Rectal smooth muscle tissue (tissue), 1 donor: ENCODE measurements around the gene C19orf38.
"Not testable (repeated sequence)": the region's sequence is repeated elsewhere in the genome, so short reads cannot be mapped to it uniquely, and the experiment has no call there.

Experiments used
- H3K27ac ChIP-seq: one replicate; pipeline ENCODE4 v1.7.0; 2013; ENCODE audit warnings: low read depth, low read length, inconsistent platforms
- H3K27me3 ChIP-seq: one replicate; pipeline ENCODE4 v1.7.0; 2013; ENCODE audit warnings: low read length; ENCODE audit not compliant: control insufficient read depth, insufficient read depth
- H3K36me3 ChIP-seq: one replicate; pipeline ENCODE4 v1.7.0; 2013; ENCODE audit warnings: low read length; ENCODE audit not compliant: control insufficient read depth, insufficient read depth
- H3K4me1 ChIP-seq: one replicate; pipeline ENCODE4 v1.7.0; 2013; ENCODE audit warnings: low read length; ENCODE audit not compliant: control insufficient read depth, insufficient read depth
- H3K4me3 ChIP-seq: one replicate; pipeline ENCODE4 v1.7.0; 2013; ENCODE audit warnings: low read length
- H3K9ac ChIP-seq: one replicate; pipeline ENCODE4 v1.7.0; 2013; ENCODE audit warnings: low read length

C19orf38 gene

GRCh38 chr19:10829967-10830366 lies 18.2 kb upstream of the C19orf38 start:
- H3K27me3 ChIP-seq, result no peaks in the 10 kb centered on the region
- H3K27ac ChIP-seq, result no peak overlapping the region
- no peaks in the 10 kb centered on the region for H3K4me1 ChIP-seq
- H3K9ac ChIP-seq, result no peak overlapping the region
- no peak overlapping the region for H3K4me3 ChIP-seq
- H3K36me3 ChIP-seq, result peaks cover 21% of the 10 kb centered on the region

GRCh38 chr19:10830370-10830769 lies 17.8 kb upstream of the C19orf38 start:
- Histone ChIP-seq H3K4me3 (no peak overlapping the region), H3K27me3 (no peaks in the 10 kb centered on the region), H3K4me1 (no peaks in the 10 kb centered on the region), H3K36me3 (peaks cover 21% of the 10 kb centered on the region), H3K9ac (no peak overlapping the region), H3K27ac (no peak overlapping the region)

- Histone ChIP-seq H3K27ac (no peak overlapping the region), H3K9ac (no peak overlapping the region), H3K36me3 (peaks cover 16% of the 10 kb centered on the region), H3K27me3 (no peaks in the 10 kb centered on the region), H3K4me3 (no peak overlapping the region), H3K4me1 (no peaks in the 10 kb centered on the region)
These were observed 17.1 kb upstream of the C19orf38 start for GRCh38 chr19:10830931-10831779.

- H3K27me3 ChIP-seq, result no peaks in the 10 kb centered on the region
- peaks cover 14% of the 10 kb centered on the region for H3K36me3 ChIP-seq
- no peak overlapping the region for H3K27ac ChIP-seq
- H3K4me1 ChIP-seq, result no peaks in the 10 kb centered on the region
- H3K4me3 ChIP-seq, result no peak overlapping the region
- H3K9ac ChIP-seq, result no peak overlapping the region
These were observed 16.0 kb upstream of the C19orf38 start for GRCh38 chr19:10831987-10832938.

- Histone ChIP-seq H3K4me3 (no peak overlapping the region), H3K36me3 (peaks cover 14% of the 10 kb centered on the region), H3K27me3 (no peaks in the 10 kb centered on the region), H3K27ac (no peak overlapping the region), H3K9ac (no peak overlapping the region), H3K4me1 (no peaks in the 10 kb centered on the region)
These were observed 15.3 kb upstream of the C19orf38 start for GRCh38 chr19:10832939-10833296.

GRCh38 chr19:10835089-10835753 lies 13.0 kb upstream of the C19orf38 start:
- no peaks in the 10 kb centered on the region for H3K4me1 ChIP-seq
- H3K4me3 ChIP-seq, result peak overlapping the region; percentile 69
- H3K27ac ChIP-seq, result peak overlapping the region; percentile 98
- peaks cover 8% of the 10 kb centered on the region for H3K36me3 ChIP-seq
- peak overlapping the region; percentile 24 for H3K9ac ChIP-seq
- no peaks in the 10 kb centered on the region for H3K27me3 ChIP-seq

- Histone ChIP-seq H3K27ac (peak within 1 kb of the TSS; percentile 98), H3K4me3 (peak within 1 kb of the TSS; percentile 73)
These were observed 12.3 kb upstream of the C19orf38 start, which contains the start of gene TMED1 for GRCh38 chr19:10835754-10836478. TSS of gene TMED1 (minus strand) at chr19:10836212. CDS start at chr19:10836191, 21 bp downstream.

GRCh38 chr19:10836479-10837330 lies 11.5 kb upstream of the C19orf38 start:
- Histone ChIP-seq H3K4me1 (no peaks in the 10 kb centered on the region), H3K4me3 (peak overlapping the region; percentile 73), H3K27ac (peak overlapping the region; percentile 98), H3K9ac (peak overlapping the region; percentile 74), H3K36me3 (peaks cover 4% of the 10 kb centered on the region), H3K27me3 (no peaks in the 10 kb centered on the region)

More at GRCh38 chr19:10835754-10836478, 12.3 kb upstream of the C19orf38 start, which contains the start of gene TMED1:
- H3K27me3 ChIP-seq, result no peaks in the 10 kb centered on the region
- H3K36me3 ChIP-seq, result peaks cover 4% of the 10 kb centered on the region
- peak within 1 kb of the TSS; percentile 74 for H3K9ac ChIP-seq
- no peaks in the 10 kb centered on the region for H3K4me1 ChIP-seq

GRCh38 chr19:10837649-10838048 lies 10.6 kb upstream of the C19orf38 start:
- H3K27me3 ChIP-seq, H3K4me3 ChIP-seq, H3K9ac ChIP-seq, H3K36me3 ChIP-seq, H3K4me1 ChIP-seq, H3K27ac ChIP-seq: not testable (repeated sequence)

- Histone ChIP-seq H3K9ac (no peak overlapping the region), H3K27me3 (no peaks in the 10 kb centered on the region), H3K4me1 (no peaks in the 10 kb centered on the region), H3K4me3 (no peak overlapping the region), H3K36me3 (no peaks in the 10 kb centered on the region), H3K27ac (no peak overlapping the region)
These were observed 9.8 kb upstream of the C19orf38 start for GRCh38 chr19:10838377-10838776.
